RPMI8226 (cell line): ENCODE results near the gene CTNNA3.
A peak's percentile ranks its signal among the peaks of the same experiment; 100 is the strongest.
"Not testable (repeated sequence)": the region's sequence is repeated elsewhere in the genome, so short reads cannot be mapped to it uniquely, and the experiment has no call there.

Source experiments
- DNase-seq: peaks from one replicate; pipeline ENCODE4 v3.0.0-alpha.2; 2015

Gene CTNNA3

GRCh38 chr10:67230680-67231500 is 465.1 kb downstream of the CTNNA3 start:
- DNase-seq: peak; percentile 22

- peak; percentile 86 for DNase-seq
Measured at GRCh38 chr10:67225226-67225625, 470.8 kb downstream of the CTNNA3 start.

GRCh38 chr10:67224553-67224952 is 471.4 kb downstream of the CTNNA3 start:
- DNase-seq: no peak

GRCh38 chr10:67222934-67223333 is 473.1 kb downstream of the CTNNA3 start:
- no peak for DNase-seq

- no peak for DNase-seq
Measured at GRCh38 chr10:67221939-67222494, 474.0 kb downstream of the CTNNA3 start.

- DNase-seq: no peak
Measured at GRCh38 chr10:67211680-67212079, 484.3 kb downstream of the CTNNA3 start.

GRCh38 chr10:67207923-67208322 is 488.1 kb downstream of the CTNNA3 start:
- DNase-seq: not testable (repeated sequence)

GRCh38 chr10:67200913-67201564 is 495.0 kb downstream of the CTNNA3 start:
- no peak for DNase-seq

GRCh38 chr10:67175354-67175753 is 520.6 kb downstream of the CTNNA3 start:
- DNase-seq: no peak

GRCh38 chr10:67173787-67174186 is 522.2 kb downstream of the CTNNA3 start:
- no peak for DNase-seq

GRCh38 chr10:67171970-67172369 is 524.0 kb downstream of the CTNNA3 start:
- no peak for DNase-seq

GRCh38 chr10:67156239-67156638 is 539.8 kb downstream of the CTNNA3 start:
- DNase-seq: no peak

GRCh38 chr10:67151471-67151870 is 544.5 kb downstream of the CTNNA3 start:
- DNase-seq: no peak

GRCh38 chr10:67144530-67144929 is 551.5 kb downstream of the CTNNA3 start:
- no peak for DNase-seq

- DNase-seq: no peak
Measured at GRCh38 chr10:67141300-67141699, 554.7 kb downstream of the CTNNA3 start.

- no peak for DNase-seq
Measured at GRCh38 chr10:67140641-67141040, 555.4 kb downstream of the CTNNA3 start.

- DNase-seq: peak; percentile 10
Measured at GRCh38 chr10:67127441-67127840, 568.6 kb downstream of the CTNNA3 start.

- no peak for DNase-seq
Measured at GRCh38 chr10:67119651-67120050, 576.3 kb downstream of the CTNNA3 start.

GRCh38 chr10:67115972-67116371 is 580.0 kb downstream of the CTNNA3 start:
- DNase-seq: no peak

- no peak for DNase-seq
Measured at GRCh38 chr10:67114945-67115344, 581.0 kb downstream of the CTNNA3 start.

GRCh38 chr10:67112765-67113164 is 583.2 kb downstream of the CTNNA3 start:
- DNase-seq: no peak

- DNase-seq: no peak
Measured at GRCh38 chr10:67110286-67110685, 585.7 kb downstream of the CTNNA3 start.

- DNase-seq: no peak
Measured at GRCh38 chr10:67107670-67108069, 588.3 kb downstream of the CTNNA3 start.

- no peak for DNase-seq
Measured at GRCh38 chr10:67100951-67101350, 595.0 kb downstream of the CTNNA3 start.
